ENCODE measurements around the gene SURF2.

The SURF2 gene

DNA sequence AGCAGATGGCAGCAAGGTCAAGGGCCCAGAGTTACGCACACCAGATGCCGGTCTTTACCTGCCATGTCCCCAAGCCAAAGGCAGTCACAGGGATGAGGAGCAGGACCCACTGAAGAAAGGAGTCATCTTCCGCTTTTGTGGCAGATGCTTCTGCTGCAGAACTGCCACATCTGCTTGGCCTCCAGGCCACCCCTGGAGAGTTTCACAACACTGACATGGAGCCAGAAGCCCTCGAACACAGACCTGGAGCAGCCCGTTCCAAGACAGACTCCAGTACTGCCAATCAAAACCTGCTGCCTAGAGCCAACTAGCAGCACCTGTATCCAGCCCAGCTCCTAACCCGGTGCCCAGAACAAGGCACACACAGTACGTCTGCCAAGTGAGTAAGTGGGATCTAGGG, 1.6 kb upstream of the SURF2 start:
- DNase-seq (ENCODE audit: low spot score) = no peak

DNA sequence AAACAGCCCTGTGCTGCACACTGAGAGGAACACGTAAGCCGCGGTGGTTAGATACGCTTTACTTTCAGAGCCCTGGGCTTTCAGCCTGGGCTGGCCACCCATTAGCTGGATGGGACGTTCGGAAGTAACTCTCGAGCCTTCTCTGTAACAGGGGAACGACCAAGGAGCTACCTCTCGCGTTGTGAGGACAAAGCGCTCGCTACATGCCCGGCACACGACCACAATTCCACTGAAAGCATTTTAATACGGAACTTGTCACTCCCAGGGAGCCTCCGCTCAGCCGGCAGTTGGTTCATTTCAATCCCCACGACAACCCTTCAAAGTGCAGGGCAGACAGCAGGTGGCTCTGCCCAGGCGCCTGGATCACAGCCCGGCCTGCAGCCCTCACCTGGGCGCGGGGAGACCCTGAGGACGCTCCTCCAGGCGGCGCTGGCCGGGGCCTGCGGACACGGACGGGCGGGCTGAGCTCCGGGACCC, 431 bp upstream of the SURF2 start:
- DNase-seq (ENCODE audit: low spot score) = no peak

DNA sequence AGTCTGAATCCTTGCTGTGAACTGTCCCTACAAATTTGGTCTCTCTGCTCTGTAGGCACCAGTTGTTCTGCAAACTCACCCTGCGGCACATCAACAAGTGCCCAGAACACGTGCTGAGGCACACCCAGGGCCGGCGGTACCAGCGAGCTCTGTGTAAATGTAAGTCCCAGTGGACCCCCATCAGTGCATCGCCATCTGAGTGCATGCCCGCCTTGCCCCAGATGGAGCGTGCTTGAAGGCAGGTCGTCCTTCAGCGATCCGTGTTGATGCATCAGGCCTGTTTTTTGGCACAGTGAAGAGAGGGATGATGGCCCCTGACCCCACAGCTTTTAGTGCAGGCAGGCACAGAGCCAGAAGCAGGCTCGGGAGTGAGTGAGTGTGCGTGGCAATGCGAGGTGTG, 1.3 kb downstream of the SURF2 start:
- no peak for DNase-seq (ENCODE audit: low spot score)

DNA sequence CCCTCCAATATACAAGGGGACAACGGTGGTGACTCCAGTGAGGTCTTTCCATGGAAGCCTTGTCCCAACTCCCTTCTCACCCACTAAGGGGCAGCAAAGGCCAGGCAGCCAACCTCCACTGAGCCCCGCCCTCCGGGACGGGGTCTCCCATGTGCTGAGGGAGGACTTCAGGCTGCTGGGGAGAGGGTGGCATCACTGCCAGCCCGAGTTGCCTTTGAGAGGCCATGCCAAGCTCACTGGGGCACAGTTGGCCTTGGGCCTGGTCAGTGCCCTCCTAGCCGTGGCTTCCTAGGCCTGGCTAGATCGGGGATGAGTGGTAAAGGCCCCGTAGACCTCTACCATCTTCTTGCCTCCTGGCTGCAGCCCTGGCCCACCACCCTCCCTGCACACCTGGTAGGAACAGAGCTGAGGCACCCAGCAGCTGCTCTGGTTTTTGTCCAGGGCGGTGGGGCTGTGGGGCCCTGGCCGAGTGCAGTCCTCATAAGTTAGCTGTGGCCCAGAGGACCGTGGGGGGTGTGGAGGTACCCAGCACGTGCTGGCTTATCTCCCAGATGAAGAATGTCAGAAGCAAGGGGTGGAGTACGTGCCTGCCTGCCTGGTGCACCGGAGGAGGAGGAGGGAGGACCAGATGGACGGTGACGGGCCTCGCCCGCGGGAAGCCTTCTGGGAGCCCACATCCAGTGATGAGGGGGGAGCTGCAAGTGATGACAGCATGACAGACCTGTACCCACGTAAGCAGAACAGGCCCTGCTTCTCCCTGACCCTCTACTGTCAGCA, 3.2 kb downstream of the SURF2 start:
- no peak for DNase-seq (ENCODE audit: low spot score)

DNA sequence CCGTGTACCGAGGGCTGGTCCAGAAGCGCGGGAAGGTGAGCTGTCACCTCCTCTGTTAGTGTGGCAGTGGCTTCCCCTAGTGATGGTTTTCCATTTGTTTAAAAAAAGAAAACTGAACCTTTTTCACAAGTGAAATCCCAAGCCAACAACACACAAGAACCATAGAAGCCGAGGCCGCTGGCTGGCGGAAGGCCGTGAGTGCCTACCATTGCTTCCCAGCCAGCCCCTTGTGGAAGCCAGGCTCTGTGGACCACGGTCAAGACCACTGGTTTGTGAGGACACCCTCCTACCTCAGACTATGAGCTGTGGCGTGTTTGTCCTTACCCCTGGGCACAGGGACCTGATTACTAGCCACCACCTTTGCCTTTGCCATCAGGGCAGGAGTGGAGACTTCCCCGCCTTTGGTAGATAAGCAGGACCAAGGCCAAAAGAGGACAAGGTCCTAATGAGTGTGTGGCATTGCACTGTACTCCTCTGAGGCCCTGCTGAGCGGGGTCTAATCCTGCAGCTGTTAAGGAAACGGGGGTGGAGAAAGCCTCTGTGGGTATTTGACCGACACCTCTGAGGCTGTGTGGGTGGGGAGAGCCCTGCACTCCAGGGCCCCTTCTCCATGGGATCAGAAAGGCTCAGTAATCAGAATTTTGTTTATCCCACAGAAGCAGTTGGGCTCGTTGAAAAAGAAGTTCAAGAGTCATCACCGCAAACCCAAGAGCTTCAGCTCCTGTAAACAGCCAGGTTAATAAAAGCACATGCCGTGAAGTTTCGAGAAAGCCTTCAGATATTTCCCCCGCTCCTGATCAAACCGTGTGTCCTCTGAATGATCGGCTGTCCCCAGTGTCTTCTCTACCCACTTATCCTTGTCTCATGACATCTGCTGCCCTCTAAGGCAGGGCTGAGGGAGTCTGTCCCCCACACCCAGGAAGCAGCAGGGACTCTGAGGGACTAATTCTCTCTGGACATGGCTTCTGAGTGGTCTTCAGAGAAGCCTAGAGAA, 4.3 kb downstream of the SURF2 start:
- no peak for DNase-seq (ENCODE audit: low spot score)

DNA sequence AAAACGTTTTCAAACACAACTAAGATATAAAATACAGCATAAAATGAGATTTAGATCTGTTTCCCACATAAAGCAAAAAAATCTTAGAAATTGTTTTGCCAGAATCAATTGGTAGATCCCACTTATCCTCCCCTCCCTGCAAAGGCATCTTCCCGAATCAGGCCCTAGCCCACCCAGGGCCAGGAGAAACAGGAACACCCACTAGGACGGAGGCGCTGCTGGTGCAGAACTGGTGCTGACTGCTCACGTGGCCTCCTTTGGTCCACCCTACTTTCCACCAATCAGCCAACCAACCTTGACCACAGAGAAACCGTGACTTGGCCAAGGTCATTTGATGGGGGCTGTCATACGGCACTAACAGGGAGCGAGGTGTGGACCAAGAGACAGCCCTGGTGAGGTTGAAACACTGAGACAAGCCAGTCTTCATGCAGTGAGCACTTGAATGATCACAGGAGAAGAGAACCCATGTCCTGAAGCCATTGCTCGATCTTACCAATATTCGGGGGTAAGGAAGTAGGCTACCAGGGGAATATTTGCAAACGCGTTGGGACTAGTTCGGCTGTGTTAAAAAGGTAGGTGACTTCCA, 5.2 kb downstream of the SURF2 start:
- DNase-seq (ENCODE audit: low spot score) = no peak

DNA sequence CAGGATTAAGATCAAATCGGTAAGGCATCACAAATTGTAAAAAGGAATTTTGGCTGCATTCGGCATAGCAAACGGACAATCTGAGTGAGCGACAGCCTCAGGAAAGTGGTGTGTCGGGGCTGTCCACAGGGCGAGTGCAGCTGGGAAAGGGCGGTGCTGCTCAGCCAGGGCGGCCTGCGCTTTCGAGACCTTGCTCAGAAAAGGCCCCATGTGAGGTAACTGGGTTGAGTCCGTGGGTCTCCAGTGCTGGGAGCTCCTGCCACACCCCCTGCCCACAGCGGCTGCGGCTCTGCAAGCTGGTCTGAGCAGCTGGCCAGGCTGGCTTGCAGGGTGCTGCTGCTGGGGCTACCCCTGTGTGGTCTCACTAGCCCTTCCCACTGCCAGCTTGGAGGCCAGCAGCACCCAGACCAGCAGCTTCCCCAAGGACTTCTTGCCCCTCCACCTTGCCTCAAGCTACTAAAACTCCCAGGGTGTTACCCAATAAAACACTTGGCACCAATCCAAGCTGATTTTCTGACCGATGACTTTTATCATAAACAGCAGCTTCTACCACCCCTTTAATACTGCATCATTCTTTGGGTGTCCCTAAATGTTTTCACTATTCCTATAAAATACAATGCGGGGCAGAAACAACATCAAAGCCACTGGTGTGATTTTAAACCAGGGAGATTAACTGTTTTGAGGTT, 6.2 kb downstream of the SURF2 start:
- DNase-seq (ENCODE audit: low spot score) = no peak

DNA sequence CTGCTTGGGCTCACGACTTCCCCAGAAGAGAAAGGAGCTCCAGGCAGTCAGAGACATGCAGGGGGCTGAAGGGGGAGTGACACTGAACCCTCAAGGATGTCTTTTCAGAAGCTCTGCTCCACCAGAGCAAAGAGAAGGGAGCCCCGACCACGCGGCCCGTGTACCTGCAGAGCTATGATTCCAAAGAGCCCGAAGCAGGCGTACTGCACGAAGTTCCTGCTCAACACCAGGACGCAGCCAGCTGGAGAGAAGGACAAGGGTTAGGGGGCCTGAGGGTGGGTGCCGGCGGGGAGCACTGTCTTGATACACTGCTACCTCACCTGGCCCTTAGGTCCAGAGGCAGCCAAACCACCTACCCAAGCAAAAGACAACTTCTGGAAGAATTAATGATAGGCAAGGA, 10.1 kb downstream of the SURF2 start:
- DNase-seq (ENCODE audit: low spot score) = no peak

DNA sequence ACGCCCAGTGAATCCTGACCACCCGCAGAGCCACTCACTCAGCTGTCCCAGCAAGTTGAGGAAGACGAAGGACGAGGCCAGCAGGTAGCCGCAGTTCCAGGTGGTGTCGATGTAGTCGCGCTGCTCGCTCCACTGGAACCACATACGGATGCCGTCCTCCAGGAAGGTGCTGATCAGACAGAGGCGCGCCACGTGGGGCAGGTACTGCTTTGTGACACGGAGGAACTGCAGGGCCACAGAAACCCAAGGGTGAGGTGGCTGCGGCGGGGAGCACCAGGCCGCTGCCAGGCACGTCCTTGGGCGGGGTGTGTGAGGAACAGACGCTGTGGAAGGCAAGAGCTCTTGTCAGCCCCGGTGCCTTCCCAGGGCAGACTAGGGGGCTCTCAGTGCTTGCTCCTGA, 10.9 kb downstream of the SURF2 start:
- no peak for DNase-seq (ENCODE audit: low spot score)

DNA sequence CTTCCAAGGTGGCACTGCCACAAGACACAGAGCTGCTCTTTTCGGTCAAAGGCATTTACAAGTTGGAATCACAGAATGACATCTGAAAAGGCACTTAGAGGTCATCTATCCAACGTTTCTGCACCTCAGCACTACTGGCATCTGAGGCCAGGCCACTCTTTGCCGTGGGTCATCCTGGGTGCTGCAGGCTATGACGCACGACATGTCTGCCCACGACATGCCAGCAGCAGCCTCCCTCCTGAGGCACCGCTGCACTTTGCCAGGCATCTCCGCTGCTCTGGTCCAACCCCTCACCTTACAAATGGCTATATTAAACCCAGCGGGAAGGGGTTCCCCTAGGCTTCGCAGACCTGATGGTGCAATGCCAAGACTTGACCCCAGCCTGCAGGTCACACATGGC, 11.4 kb downstream of the SURF2 start:
- no peak for DNase-seq (ENCODE audit: low spot score)

DNA sequence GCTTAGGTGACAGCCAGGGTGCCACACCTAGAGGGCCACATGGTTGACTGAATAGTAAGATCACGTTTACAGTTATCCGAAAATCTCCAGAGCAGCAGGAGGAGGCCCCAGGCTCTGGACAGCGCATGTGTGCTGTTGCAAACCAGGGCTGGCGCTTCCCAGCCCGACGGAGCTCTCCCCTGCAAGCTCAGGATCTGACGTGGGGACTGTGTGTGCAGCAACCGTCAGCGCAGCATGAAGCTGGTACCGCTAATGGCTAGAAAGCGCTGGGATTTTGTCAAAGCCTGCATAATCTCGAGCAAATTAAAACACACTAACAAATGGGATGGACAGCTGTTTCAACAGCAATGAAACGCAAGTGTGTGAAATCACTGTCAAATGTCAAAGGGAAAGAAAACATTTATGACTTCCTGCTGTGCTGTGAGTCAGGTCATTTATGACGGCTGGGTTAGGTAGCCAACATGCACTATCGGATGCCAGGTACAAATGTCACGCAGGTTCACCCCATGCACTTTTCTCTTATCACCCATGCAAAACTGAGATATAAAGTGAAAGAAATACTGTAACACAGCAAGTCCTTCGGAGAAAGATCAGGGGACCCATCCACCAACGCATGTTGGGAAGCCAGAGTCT, 12.0 kb downstream of the SURF2 start:
- DNase-seq (ENCODE audit: low spot score) = no peak

DNA sequence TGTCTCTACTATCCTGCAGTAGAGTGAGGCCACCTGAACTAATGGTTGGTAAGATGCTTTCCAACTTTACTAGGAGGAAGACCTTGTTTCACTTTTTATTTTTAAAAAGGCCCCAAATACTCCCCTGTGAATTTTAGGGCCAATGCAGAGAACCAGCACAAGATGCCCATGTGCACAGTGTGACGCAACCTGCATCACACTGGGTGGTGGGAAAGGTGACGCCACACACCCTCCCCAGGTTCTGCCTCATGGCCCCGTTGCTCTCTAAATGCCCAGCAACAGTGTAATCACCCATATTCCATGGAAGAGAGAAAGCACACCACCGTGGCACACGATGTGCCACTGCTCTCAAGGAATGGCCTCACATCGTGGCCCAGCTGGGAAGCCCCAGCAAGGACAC, 13.1 kb downstream of the SURF2 start:
- no peak for DNase-seq (ENCODE audit: low spot score)

DNA sequence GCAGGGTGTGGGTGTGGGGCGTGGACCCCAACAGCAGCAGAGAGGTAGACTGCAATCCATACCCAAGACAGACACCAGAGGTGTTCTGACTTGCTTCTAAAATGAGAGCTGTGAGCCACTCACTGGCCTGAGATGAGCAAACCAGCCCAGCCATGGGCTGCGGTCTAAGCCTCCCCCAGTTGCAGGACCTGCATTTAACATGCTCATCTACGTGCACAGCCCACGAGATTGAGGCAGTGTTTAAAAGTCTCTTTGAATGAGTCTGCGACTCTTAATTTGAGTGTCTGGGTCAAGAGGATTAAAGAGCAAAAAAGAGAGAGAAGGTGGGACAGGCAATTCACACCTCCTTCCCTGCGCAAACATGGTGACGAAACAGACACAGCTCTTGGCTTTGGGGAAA, 13.6 kb downstream of the SURF2 start:
- no peak for DNase-seq (ENCODE audit: low spot score)

DNA sequence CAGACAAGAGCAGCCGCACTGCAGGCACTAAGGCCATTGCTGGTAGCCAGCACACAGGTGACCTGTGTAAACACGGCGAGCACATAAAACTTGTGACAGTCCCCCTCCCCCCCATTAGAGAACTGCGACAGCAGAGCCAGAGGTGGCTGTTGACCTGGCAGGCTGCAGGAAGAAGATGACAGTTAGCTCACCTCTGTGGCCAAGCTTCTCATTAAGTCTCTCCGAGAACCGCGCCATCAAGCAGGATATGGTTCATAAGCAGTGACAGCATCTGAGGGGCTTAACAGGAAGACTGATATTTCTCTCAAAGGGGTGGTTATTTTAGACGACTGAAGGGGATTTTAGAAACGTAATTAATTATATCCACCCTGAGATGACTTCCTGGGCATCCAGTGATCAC, 14.3 kb downstream of the SURF2 start:
- DNase-seq (ENCODE audit: low spot score) = no peak

DNA sequence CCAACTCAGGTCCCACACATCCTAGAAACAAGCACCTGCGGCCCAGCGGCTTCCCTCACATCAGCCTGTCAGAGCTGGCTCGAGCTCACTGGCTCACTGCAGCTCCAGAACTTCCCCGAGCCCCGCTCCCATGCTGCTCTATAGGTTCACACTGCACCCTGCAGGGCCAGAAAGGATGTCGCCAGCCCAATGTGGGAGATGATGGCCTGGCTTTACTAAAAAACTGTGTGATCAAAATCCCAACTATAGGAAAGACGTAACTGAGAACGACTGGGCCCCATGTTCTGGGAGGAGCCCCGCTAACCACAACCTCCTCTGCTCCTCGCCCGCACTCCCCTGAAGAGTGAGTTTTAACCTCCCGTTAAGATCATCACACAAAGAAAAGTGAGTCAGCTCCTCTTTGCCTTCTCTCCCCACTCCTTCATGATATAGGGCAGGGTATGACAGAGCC, 14.9 kb downstream of the SURF2 start:
- no peak for DNase-seq (ENCODE audit: low spot score)

DNA sequence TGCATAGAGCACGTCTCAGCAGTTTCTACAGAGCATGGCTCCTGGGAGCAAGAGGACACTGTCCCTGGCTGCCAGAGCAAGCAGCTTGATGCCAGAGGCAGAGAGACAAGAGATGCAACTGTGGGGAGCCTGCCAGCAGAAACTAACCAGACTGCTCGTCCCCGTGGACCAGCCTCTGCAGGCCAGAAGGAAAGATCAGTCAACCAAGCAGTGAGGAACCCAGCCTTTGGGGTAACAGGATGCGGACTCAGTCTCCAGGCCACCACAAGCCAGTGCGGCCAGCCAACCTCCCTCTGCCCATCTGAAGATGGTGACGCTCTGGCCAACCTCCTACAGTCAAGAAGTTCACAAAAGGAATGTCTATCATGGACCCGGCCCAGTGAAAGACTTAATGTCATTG, 15.8 kb downstream of the SURF2 start:
- DNase-seq (ENCODE audit: low spot score) = no peak

DNA sequence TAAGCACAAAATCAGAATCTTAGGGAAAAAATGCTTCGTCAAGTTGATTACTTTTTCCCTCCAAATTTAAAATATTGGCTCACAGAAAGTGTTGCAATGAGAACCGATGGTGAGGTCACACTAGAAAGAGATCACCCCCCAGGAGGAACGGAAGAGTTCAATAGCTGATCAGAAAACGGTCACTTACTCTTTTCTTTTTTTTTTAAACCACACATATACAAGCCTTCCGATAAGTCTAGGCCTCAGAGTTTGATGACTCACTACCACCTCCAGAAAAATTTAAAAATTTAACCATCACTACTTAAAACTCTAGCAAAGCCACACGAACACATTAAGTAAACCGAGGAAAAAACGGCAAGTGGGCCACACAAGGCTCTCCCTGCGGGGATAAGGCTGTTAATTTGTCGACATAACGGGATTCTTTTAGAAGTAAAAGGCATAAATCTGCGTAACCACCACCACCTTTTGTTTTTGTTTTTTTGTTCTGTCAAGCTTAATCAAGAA, 18.3 kb downstream of the SURF2 start:
- no peak for DNase-seq (ENCODE audit: low spot score)

DNA sequence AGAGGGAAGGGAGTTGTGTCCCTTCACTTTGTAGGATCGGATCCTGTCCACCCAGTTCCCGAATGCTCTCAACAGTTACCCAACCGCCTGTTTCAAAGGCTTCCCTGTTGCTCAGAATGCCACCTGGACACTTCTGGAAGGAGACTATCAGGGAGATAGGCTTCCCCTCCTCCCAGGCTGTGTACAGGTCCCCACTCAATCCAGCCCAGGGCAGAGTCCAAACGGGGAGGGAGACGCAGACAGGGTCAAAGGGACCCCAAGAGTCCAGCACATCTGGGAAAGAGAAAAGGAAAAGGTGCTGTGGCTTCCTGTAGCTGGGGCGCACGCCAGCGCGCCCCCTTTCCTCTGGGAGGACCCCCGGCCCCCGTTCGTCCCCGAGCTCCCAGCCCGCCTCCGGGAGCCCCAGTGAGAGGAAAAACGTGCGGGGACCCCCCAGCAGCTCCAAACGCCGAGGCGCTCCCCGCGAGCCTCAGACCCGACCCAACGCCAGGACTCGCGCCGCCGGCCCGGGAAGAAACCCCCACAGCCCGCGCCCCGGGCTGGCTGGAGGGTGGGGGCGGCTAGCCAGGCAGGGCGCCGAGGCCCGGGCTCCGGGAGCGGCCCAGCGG, 18.9 kb downstream of the SURF2 start:
- no peak for DNase-seq (ENCODE audit: low spot score)

DNA sequence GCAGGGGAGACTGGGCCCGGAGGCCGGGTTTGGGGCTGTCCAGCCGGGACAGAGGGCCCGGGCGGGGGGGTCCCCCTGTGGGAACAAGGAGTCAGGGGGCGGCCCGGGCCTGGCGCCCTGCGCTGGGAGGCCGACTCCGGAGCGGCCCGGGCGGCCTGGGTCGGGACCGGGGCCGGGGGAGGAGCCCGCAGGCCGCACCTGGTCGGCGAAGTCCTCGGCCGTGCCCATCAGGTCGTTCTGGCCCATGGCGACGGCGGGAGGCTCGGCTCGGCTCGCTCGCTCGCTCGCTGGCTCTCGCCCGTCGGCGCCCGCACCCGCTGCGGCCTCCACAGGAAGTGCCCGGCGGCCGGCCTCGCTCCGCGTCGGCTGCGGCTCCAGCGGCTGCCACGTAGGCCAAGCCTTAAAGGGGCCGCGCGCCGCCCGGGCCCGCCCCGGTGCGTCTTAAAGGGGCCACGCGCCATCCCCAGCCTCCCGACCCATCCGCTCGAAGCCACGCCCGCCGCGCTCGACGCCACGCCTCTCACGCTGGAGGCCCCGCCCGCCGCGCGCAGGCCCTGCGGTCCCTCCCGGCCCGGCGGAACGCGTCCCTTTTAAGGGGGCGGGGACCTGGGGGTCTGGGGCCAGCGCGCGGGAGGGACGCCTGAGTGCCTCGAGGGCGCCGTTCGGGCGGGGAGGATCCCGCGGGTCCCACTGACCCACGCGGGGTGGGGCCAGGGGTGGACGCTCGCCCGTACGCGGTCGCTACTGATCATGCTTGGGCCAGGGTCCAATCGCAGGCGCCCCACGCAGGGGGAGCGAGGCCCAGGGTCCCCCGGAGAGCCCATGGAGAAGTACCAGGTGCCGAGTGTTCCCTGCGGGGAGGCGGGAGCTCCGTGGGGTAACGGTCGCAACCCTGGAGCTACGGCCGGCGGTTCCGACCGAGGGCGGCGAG, 19.6 kb downstream of the SURF2 start, which contains the start of the genes STKLD1 and SURF4:
STKLD1 (plus strand) TSS at position 643 of the 931 bp plus-strand sequence; CDS start at position 751, 108 bp downstream.
SURF4 (minus strand) TSS at position 337 of the 931 bp plus-strand sequence; CDS start at position 246, 91 bp downstream.
- peak; percentile 95 for DNase-seq (ENCODE audit: low spot score)
